Measurements from ENCODE around the gene ATP6V1B1. TPM values are rescaled to one million over a fixed set of nuclear protein-coding genes. Genes with fewer than 3 reads are reported as not detected.

ATP6V1B1 gene
- total RNA-seq, 4 donors from 2014 or later, result not detected

GRCh38 chr2:70944111-70944690 is 8.5 kb downstream of the ATP6V1B1 start:
- Histone ChIP-seq H3K9me3 (no peaks in the 10 kb centered on the region), H3K36me3 (no peaks in the 10 kb centered on the region), H3K4me1 (peaks cover 0 to 6% of the 10 kb centered on the region in 2 donors), H3K4me3 (replicated peaks in 1 of 3) (no peak overlapping the region), H3K27ac (no peak overlapping the region), H3K27me3 (no peaks in the 10 kb centered on the region)
- no peak for TF ChIP-seq CTCF (IDR thresholded peaks at IDR 0.05)
- no peak for TF ChIP-seq POLR2A (IDR thresholded peaks at IDR 0.05)
- intact Hi-C loops (cut with DNase I), result no loop called here
- DNase-seq, result no peak
- 78% methylated on average over 4 of the region's 4 CpGs for WGBS, 2 donors

GRCh38 chr2:70946832-70947442 is 11.2 kb downstream of the ATP6V1B1 start:
- H3K36me3 ChIP-seq, result no peaks in the 10 kb centered on the region
- H3K4me1 ChIP-seq, result peaks cover 0 to 6% of the 10 kb centered on the region in 2 donors
- intact Hi-C loops (cut with DNase I), result loop anchor here (2.0 kb wide), 1 partner anchor 84 kb away; no protein-coding TSS in a partner anchor
- no peaks in the 10 kb centered on the region for H3K9me3 ChIP-seq
- no peak overlapping the region for H3K27ac ChIP-seq
- WGBS, 2 donors, result 13 to 17% methylated on average over 8 of the region's 8 CpGs
- H3K4me3 ChIP-seq (replicated peaks in 1 of 3), result no peak overlapping the region
- no peaks in the 10 kb centered on the region for H3K27me3 ChIP-seq
- TF ChIP-seq POLR2A (IDR thresholded peaks at IDR 0.05), result no peak
- TF ChIP-seq CTCF (IDR thresholded peaks at IDR 0.05), result peak; percentile 44 to 73 (median 62)
- peak; percentile 49 to 59 for DNase-seq

- 40 to 56% methylated on average over 5 to 11 of the region's 11 CpGs for WGBS, 2 donors
- no peak for TF ChIP-seq CTCF (IDR thresholded peaks at IDR 0.05)
- TF ChIP-seq POLR2A (IDR thresholded peaks at IDR 0.05), result no peak
- Histone ChIP-seq H3K9me3 (no peaks in the 10 kb centered on the region), H3K27ac (no peak overlapping the region), H3K4me1 (peaks cover 0 to 6% of the 10 kb centered on the region in 2 donors), H3K4me3 (replicated peaks in 1 of 3) (no peak overlapping the region), H3K36me3 (no peaks in the 10 kb centered on the region), H3K27me3 (no peaks in the 10 kb centered on the region)
- intact Hi-C loops (cut with DNase I), result loop anchor here (2.0 kb wide), 1 partner anchor 85 kb away; no protein-coding TSS in a partner anchor
- DNase-seq, result no peak
These were observed 12.0 kb downstream of the ATP6V1B1 start for GRCh38 chr2:70947556-70948184.

GRCh38 chr2:70948337-70949003 is 12.8 kb downstream of the ATP6V1B1 start:
- TF ChIP-seq CTCF (IDR thresholded peaks at IDR 0.05) (peak; percentile 55 to 92 (median 74)), POLR2A (IDR thresholded peaks at IDR 0.05) (no peak)
- no peaks in the 10 kb centered on the region for H3K36me3 ChIP-seq
- no peaks in the 10 kb centered on the region for H3K9me3 ChIP-seq
- peaks cover 0 to 6% of the 10 kb centered on the region in 2 donors for H3K4me1 ChIP-seq
- H3K27me3 ChIP-seq, result no peaks in the 10 kb centered on the region
- peak; percentile 72 to 73 for DNase-seq
- H3K4me3 ChIP-seq (replicated peaks in 1 of 3), result no peak overlapping the region
- intact Hi-C loops (cut with DNase I), result no loop called here
- H3K27ac ChIP-seq, result no peak overlapping the region
- WGBS, 2 donors, result 10 to 13% methylated on average over 19 to 25 of the region's 27 CpGs
